GM23338 (cell line): ENCODE data around the gene RAB11FIP3. TPM values are rescaled to one million over a fixed set of nuclear protein-coding genes. Genes with fewer than 3 reads are reported as not detected.
"Not testable (repeated sequence)": the region's sequence is repeated elsewhere in the genome, so short reads cannot be mapped to it uniquely, and the experiment has no call there.

Experiments used
- ATAC-seq: fragments of 200-7000 bp; cut with Tn5 transposase; 3 replicates; pipeline ENCODE4 v1.9.1; 2020
- DNase-seq: peaks from one replicate; pipeline ENCODE4 v3.0.0-alpha.2; 2015; ENCODE audit warnings: low spot score
- H2AFZ ChIP-seq: fragments of 200-600 bp; sonication (generic); 2 replicates; pipeline ENCODE4 v1.8.0; 2016; ENCODE audit warnings: antibody characterized with exemption, mild to moderate bottlenecking, moderate library complexity
- H3F3A ChIP-seq: fragments of 200-600 bp; sonication (generic); replicated peaks from 2 replicates; pipeline ENCODE4 v1.8.0; 2017; ENCODE audit warnings: antibody characterized with exemption, mixed run types, low read depth
- H3K27ac ChIP-seq: fragments of 200-600 bp; sonication (generic); 2 replicates; pipeline ENCODE4 v1.6.1; 2016; ENCODE audit warnings: low read depth
- H3K27me3 ChIP-seq: fragments of 200-600 bp; sonication (generic); 2 replicates; pipeline ENCODE4 v1.8.0; 2016; ENCODE audit warnings: mild to moderate bottlenecking, mixed run types, moderate library complexity; ENCODE audit not compliant: insufficient read depth
- H3K36me3 ChIP-seq: fragments of 200-600 bp; sonication (generic); 2 replicates; pipeline ENCODE4 v1.8.0; 2016; ENCODE audit warnings: mild to moderate bottlenecking; ENCODE audit not compliant: insufficient read depth
- H3K4me1 ChIP-seq: fragments of 200-600 bp; sonication (generic); 2 replicates; pipeline ENCODE4 v1.8.0; 2016; ENCODE audit warnings: mild to moderate bottlenecking, moderate library complexity; ENCODE audit not compliant: insufficient read depth
- H3K4me2 ChIP-seq: fragments of 200-600 bp; sonication (generic); 2 replicates; pipeline ENCODE4 v1.7.1; 2017; ENCODE audit warnings: mixed run types
- H3K4me3 ChIP-seq: fragments of 200-600 bp; sonication (generic); 2 replicates; pipeline ENCODE4 v1.6.1; 2016; ENCODE audit warnings: mixed run types
- H3K79me2 ChIP-seq: fragments of 200-600 bp; sonication (generic); replicated peaks from 2 replicates; pipeline ENCODE4 v1.8.0; 2017; ENCODE audit warnings: mild to moderate bottlenecking; ENCODE audit not compliant: insufficient read depth
- H3K9me2 ChIP-seq: fragments of 200-600 bp; sonication (generic); 2 replicates; pipeline ENCODE4 v1.8.0; 2017; ENCODE audit not compliant: insufficient read depth
- H4K20me1 ChIP-seq: fragments of 200-600 bp; sonication (generic); replicated peaks from 2 replicates; pipeline ENCODE4 v1.8.0; 2017; ENCODE audit warnings: mild to moderate bottlenecking; ENCODE audit not compliant: insufficient read depth
- H3K27ac Mint-ChIP-seq: 2 replicates; pipeline ENCODE4 v1.8.0; 2020; ENCODE audit warnings: inconsistent platforms, mild to moderate bottlenecking, moderate library complexity, mixed read lengths
- H3K27me3 Mint-ChIP-seq: 3 replicates; pipeline ENCODE4 v1.8.0; 2022; ENCODE audit warnings: low read depth, mild to moderate bottlenecking, moderate library complexity, mixed read lengths, inconsistent platforms; ENCODE audit not compliant: insufficient read depth, poor library complexity
- H3K36me3 Mint-ChIP-seq: 3 replicates; pipeline ENCODE4 v1.8.0; 2021; ENCODE audit warnings: low read depth, mild to moderate bottlenecking, inconsistent platforms, moderate library complexity, mixed read lengths
- H3K4me1 Mint-ChIP-seq: 3 replicates; pipeline ENCODE4 v1.8.0; 2020; ENCODE audit warnings: mild to moderate bottlenecking, inconsistent platforms, mixed read lengths
- H3K4me3 Mint-ChIP-seq: 3 replicates; pipeline ENCODE4 v1.8.0; 2021; ENCODE audit warnings: moderate library complexity, mild to moderate bottlenecking, inconsistent platforms, mixed read lengths
- H3K9me3 Mint-ChIP-seq: 3 replicates; pipeline ENCODE4 v1.8.0; 2020; ENCODE audit warnings: moderate library complexity, mild to moderate bottlenecking, inconsistent platforms, mixed read lengths
- CREB1 ChIP-seq: fragments of 250-450 bp; sonication (Bioruptor Pico); IDR thresholded peaks from 2 replicates; pipeline ENCODE4 v1.5.0; 2020; ENCODE audit warnings: low read depth, mild to moderate bottlenecking, moderate library complexity
- CTCF ChIP-seq, 2 experiments: fragments of 200-600 bp in 1 of 2; sonication (generic) in 1 of 2; conservative IDR thresholded peaks; 2 replicates each; pipeline versions ENCODE4 v1.5.1 to v1.6.1; 2016 to 2017; ENCODE audit warnings: antibody characterized with exemption in 2 of 2, low read depth in 2 of 2, mild to moderate bottlenecking in 2 of 2, moderate library complexity in 1 of 2
- ETS1 ChIP-seq: IDR thresholded peaks from 2 replicates; pipeline ENCODE4 v1.6.1; 2016; ENCODE audit warnings: antibody characterized with exemption
- EZH2 ChIP-seq: fragments of 200-600 bp; sonication (generic); IDR thresholded peaks from one replicate; pipeline ENCODE4 v1.8.0; 2017; ENCODE audit warnings: antibody characterized with exemption, mild to moderate bottlenecking, low read depth; ENCODE audit not compliant: unreplicated experiment
- EZH2phosphoT487 ChIP-seq: fragments of 200-600 bp; sonication (generic); IDR thresholded peaks from one replicate; pipeline ENCODE4 v1.8.1; 2018; ENCODE audit warnings: antibody characterized with exemption; ENCODE audit not compliant: unreplicated experiment
- POLR2AphosphoS5 ChIP-seq: IDR thresholded peaks from 2 replicates; pipeline ENCODE4 v1.6.1; 2016; ENCODE audit warnings: antibody characterized with exemption, low read depth
- REST ChIP-seq: IDR thresholded peaks from one replicate; pipeline ENCODE4 v1.6.1; 2018; ENCODE audit warnings: antibody characterized with exemption; ENCODE audit not compliant: unreplicated experiment
- STAT1 ChIP-seq: IDR thresholded peaks from one replicate; pipeline ENCODE4 v1.6.1; 2016; ENCODE audit warnings: antibody characterized with exemption; ENCODE audit not compliant: unreplicated experiment
- ZNF462 ChIP-seq: fragments of 250-450 bp; sonication (Bioruptor Pico); IDR thresholded peaks from 2 replicates; pipeline ENCODE4 v1.5.0; 2020; ENCODE audit warnings: mild to moderate bottlenecking, moderate library complexity
- polyA plus RNA-seq: library from polyadenylated mRNA; unstranded; fragments of >200 nt; fragmentation: Nextera tagmentation; extraction: Ambion mirVana; gene quantifications from 2 replicates; pipeline ENCODE4 v1.2.1, GENCODE V29; 2016
- total RNA-seq: library from RNA; depleted of rRNA; stranded (reverse); fragments of >200 nt; shearing (Covaris generic); gene quantifications from 2 replicates; pipeline ENCODE4 v1.2.3, GENCODE V29; 2014

RAB11FIP3 gene
- total and polyA plus RNA-seq, 2 experiments from 2014 or later: 3.2 to 29.2 TPM

GRCh38 chr16:466651-467050, 41.2 kb downstream of the RAB11FIP3 start:
- Mint-ChIP-seq H3K9me3 (no peaks in the 10 kb centered on the region), H3K4me1 (peaks cover 18% of the 10 kb centered on the region), H3K4me3 (no peak overlapping the region), H3K27ac (peak overlapping the region; percentile 74; the same call in 1 of the 2 replicates), H3K27me3 (peaks cover 31% of the 10 kb centered on the region), H3K36me3 (peaks cover 6% of the 10 kb centered on the region)
- Histone ChIP-seq H3K27me3 (no peaks in the 10 kb centered on the region), H3K9me2 (no peaks in the 10 kb centered on the region), H2AFZ (no peak overlapping the region), H4K20me1 (no peaks in the 10 kb centered on the region; the same call in 1 of the 2 replicates), H3K4me1 (peaks cover 9% of the 10 kb centered on the region), H3K79me2 (no peaks in the 10 kb centered on the region; the same call in 1 of the 2 replicates), H3K4me2 (no peak overlapping the region), H3K36me3 (no peaks in the 10 kb centered on the region), H3K4me3 (no peak overlapping the region), H3F3A (no peaks in the 10 kb centered on the region), H3K27ac (no peak overlapping the region)
- TF ChIP-seq REST: no peak
- TF ChIP-seq EZH2phosphoT487: no peak
- no peak for TF ChIP-seq STAT1
- no peak for TF ChIP-seq CREB1 (CRISPR knock-in tag)
- no peak for TF ChIP-seq ETS1
- TF ChIP-seq EZH2: no peak
- TF ChIP-seq POLR2AphosphoS5: no peak
- TF ChIP-seq ZNF462: no peak
- TF ChIP-seq CTCF (conservative IDR thresholded peaks at IDR 0.05; ENCODE audit: low read depth in 2 of 2): no peak
- ATAC-seq: no peak
- DNase-seq: no peak

- DNase-seq, H3K27ac ChIP-seq, ATAC-seq, H3K4me3 Mint-ChIP-seq, H3K36me3 ChIP-seq, H3K27me3 ChIP-seq, H3K79me2 ChIP-seq, H3K9me3 Mint-ChIP-seq, H3K4me2 ChIP-seq, H3F3A ChIP-seq, H4K20me1 ChIP-seq, H3K36me3 Mint-ChIP-seq, H3K4me3 ChIP-seq, H2AFZ ChIP-seq, H3K9me2 ChIP-seq: not testable (repeated sequence)
- Mint-ChIP-seq H3K27me3 (peaks cover 28% of the 10 kb centered on the region), H3K4me1 (peaks cover 17% of the 10 kb centered on the region), H3K27ac (peak overlapping the region; percentile 74; the same call in 1 of the 2 replicates)
- peaks cover 10% of the 10 kb centered on the region for H3K4me1 ChIP-seq
Observed at GRCh38 chr16:467249-467871, 41.9 kb downstream of the RAB11FIP3 start.
